Measurements from ENCODE around the gene KIF21B.

The KIF21B gene

DNA sequence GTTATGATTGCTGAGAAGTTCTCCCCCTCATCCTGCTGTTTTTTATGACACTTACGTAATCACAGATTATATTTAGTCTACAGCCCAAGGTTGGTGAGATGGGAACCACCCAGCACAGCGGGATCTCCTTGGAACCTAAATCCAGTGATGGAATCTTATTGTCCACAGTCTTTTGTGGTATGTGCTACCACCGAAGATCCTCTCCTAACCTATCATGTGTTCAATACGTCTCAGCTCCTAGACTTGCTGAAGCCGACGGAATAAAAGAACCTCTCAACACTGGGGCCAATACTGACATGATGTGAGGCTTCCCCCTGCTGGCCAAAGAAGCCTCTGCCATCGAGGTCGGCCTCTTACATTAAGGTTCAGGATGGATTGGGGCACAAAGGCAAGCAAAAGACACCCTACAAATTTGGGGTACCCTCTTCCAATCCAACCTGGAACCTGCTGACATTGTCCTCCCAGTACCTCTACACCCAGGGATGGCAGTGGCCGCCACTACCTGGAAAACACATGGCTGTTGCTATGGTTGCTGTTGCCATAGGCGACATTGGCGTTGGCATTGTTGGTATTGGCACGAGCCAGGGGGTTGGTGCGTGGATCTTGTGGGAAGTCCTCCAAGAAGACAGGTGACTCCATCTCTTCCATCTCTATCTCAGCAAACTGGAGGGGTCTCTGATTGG is 19.4 kb upstream of the KIF21B start:
- DNase-seq (ENCODE audit: low spot score): peak; percentile 74

DNA sequence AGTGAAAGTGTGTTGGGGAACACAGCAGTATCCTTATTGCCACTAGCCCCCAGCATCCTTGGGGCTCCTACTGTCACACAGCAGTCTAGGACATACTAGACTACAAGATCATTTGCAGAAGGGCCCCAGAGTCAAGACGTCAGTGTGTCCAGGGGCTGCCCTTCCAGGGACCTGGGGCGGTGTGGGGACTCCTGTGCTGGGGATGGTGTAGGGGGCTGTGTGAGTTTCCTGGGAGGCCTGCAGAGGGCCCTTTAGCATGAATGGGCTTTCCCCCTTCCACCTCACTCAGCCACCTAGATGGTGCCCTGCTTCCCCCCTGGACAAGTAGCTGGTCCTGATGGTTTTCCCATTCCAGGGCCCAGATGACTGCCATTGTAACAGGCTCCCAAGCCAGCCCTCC is 17.5 kb upstream of the KIF21B start:
- no peak for DNase-seq (ENCODE audit: low spot score)

DNA sequence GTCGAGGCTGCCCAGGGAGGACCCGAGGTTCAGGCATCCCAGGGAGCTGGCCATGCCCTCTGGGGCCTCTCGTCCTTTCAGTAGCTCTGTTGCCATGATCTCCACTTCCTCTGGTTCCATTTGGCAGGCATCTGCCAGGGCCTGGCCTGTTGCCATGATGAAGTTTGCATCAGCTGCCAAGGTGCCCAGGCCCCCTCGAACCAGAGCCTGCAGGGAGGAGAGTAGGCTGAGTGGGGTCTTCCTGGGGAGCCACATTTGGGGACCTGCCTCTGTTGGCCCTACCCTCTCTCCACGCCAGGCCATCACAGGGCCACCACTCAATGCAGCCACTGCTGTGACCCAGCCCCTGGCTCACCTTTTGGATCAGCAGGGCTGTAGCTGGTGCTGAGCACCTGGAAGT is 16.4 kb upstream of the KIF21B start:
- DNase-seq (ENCODE audit: low spot score): no peak

DNA sequence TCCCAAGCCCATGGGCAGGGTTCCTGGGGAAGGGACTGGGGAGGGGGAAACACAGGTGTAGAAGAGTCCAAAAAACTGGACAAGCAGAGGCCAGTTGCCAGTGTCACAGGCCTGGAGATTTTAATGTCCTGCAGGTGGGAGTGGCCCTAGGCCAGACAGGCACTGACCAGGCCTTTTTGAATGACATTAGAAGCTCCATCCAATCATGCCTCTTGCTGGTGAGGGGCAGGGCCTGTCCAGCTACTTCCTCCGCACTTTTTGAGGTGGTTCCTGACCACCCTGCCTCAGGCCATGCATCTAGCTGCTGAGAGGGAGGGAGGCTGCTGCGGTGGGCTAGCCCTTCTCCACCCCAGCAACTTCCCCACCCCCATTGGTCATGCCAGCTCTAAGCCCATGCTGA is 15.9 kb upstream of the KIF21B start:
- DNase-seq (ENCODE audit: low spot score): no peak

DNA sequence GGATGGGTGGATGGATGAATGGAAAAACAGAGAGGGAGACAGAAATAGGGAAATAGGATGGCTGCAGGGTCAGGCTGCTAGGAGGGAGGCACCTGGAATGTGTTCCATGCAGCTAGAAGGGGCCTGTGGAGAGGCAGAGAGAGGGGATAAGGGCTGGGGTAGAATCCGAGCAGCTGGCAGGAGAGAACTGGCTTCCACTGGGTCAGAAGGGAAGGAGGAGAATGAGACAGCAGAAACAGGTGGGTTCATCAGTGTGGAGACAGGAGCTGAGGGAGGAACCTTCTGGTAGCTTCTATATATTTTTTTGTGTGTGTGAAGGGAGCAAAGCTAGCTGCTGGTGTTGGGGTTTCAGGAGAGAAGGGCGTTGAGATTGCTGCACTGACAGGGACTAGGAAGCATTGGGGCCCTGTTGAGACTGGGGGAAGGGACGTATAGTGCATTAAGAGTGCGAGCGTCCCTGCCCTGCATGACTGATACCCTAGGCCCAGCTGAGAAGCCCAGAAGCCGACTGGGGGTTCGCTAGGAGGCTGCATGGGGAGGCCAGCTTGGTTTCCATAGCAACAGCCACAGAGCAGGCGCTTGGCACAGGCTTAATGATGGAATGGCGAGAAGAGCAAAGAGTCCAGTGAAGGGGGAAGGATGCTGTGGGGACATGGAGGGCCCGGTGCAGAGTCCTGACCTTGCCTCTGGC is 14.8 kb upstream of the KIF21B start:
- no peak for DNase-seq (ENCODE audit: low spot score)

DNA sequence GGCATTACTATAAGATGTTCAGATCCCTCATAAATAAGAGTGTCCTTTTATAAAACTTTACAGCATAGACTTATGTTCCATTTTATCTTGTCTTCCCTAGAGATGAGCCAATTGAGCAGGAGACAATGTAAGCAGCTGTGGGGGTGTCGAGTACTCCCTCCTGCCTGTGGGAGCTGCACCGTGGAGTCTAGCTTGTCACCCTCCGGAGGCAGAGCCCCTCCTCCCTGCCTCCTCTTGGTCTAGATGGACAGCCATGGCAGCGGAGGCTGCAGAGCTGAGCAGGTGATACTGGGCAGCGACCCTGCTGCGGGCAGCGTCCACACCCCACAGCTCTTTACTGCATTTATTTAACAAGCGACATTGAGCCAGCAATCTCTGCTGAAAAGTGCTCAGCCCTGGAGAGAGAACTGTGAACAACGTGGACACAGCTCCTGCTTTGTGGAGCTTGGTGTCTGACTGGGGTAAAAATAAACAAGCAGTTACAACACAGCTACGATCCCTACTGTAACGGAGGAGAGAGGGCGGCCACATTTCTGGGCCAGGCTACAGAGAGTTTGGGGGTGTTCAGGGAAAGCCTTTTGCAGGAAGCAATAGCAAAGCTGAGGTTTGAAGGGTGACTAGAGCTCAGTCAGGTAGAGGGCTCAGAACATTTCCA is 12.8 kb upstream of the KIF21B start:
- DNase-seq (ENCODE audit: low spot score): no peak

DNA sequence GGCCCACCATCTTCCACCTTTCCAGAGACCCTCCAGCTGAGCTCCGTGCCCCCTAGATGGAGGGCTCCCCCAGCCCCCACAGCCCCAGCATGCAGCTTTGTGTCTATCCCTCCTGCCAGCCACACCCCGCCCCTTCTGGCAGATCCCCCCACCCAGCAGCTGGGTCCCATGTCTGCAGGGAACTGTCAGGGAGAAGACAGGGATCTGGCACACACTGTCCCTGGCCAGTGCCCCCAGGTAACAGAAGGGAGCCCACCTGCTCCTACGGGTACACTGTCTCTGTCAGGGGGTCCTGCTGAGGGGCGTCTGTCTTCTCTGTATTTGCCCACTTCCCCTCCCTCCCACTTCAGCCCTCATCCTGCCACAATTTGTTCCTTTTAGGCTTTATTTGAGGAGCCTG is 11.2 kb upstream of the KIF21B start:
- DNase-seq (ENCODE audit: low spot score): no peak

DNA sequence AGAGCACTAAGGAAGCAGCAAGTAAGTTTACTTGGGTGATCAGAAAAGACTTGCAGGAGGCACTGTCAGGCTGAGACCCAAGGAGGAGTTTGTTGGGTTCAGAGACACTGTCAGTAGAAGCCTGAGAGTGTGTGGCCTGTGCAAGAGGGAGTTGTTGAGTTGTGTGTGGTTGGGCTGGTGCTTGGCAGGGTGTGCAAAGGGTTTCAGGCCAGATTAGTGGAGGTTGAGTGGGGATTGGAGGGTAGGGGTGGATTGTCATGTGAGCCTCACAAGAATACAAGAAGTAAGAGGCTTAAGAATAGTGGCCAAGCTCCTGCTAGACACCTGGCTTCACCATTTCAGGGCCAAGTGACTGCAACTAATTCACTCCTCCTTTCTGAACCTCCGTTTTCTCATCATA is 8.9 kb upstream of the KIF21B start:
- no peak for DNase-seq (ENCODE audit: low spot score)

DNA sequence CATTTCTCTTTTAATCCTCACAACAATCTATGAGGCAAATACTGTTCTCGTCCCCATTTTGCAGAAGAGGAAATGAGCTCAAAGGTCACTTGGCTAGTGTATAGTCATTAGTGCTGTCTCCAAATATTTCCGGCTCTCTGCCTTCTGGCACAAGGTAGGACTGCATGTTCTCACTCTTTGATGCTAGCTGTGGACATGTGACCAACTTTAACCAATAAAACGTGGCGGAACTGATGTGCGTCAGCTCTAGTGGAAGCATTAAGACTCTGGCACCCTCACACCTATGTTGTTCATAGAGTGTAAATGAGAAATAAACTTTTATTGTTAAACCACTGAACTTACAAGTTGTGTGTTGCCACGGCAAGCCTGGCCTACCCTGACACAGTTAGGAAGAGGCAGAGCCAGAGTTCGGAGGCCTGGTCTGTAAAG is 5.0 kb upstream of the KIF21B start:
- DNase-seq (ENCODE audit: low spot score): no peak

DNA sequence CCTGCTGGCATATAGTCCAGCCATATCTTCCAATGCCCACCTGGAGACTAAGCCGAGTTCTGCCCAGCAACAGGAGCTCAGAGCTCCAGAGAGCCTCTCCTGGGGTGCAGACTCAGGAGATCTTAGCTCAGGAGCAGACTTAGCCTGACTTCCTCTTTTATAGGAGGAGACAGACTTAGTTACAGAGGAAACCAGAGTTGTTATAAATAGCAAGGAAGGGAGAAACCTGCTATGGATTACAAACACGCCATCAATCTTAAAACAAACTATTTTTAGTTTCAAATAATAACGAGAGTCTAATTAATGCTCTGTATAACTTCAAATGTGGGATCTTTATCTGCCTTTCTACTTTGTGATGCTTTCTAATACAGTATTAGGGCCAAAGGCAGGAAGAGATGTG is 3.3 kb upstream of the KIF21B start:
- no peak for DNase-seq (ENCODE audit: low spot score)

DNA sequence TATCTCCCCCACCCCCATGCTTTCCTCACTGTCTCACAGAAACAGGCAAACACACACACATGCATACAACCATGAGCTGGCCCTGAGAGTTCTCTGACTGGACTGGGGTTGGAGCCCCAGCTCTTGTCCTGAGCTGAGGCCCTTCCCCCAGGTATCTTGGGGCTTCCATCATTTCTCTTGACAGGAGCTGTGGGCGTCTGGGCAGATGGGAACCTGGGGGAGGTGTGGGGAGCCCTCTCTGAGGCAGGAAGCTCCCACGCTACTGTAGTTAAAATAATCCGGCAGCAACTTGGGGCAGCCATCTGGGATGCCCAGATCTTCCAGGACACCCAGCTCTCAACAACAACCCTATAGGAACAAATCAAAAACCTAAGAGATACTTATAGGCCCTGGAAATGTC is 2.7 kb upstream of the KIF21B start:
- no peak for DNase-seq (ENCODE audit: low spot score)

DNA sequence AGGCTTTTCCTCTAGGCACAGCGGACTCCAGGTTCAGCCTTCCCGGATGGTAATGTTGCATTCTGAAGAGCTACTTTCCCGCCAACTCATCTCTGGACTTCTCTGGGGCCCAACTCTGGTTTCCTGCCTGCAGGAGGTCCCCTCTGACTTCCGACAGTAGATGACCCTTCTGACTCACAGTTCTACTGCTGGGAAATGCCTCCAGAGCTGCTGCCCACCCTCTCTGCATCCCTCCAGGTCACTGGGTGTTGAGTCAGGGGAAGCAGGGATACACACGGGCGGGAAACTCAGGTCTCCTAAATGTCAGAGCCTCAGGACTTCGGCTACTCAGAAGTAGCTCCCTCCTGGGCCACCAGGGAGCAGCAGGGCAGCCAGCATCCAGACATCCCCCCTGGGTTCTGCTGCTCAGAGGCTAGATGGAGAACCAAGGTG is 2.1 kb upstream of the KIF21B start:
- DNase-seq (ENCODE audit: low spot score): no peak

DNA sequence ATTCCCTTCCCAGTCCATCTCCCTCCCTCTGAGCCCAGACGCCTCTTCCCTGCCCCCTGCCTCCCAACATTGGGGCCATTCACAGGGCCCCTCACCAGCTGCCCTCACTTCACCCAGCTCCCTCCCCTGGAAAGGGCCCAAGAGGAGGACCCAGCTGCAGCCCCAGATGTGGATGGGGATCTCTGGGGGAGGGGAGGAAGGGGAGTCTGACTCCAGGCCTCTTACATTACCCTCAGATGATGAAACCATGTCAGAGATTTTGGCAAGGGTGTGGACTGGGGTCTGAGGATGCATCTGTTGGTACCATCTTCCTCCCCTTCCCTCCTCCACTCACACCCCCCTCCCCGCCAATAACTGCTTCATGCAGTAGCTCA is 1.1 kb upstream of the KIF21B start:
- no peak for DNase-seq (ENCODE audit: low spot score)

DNA sequence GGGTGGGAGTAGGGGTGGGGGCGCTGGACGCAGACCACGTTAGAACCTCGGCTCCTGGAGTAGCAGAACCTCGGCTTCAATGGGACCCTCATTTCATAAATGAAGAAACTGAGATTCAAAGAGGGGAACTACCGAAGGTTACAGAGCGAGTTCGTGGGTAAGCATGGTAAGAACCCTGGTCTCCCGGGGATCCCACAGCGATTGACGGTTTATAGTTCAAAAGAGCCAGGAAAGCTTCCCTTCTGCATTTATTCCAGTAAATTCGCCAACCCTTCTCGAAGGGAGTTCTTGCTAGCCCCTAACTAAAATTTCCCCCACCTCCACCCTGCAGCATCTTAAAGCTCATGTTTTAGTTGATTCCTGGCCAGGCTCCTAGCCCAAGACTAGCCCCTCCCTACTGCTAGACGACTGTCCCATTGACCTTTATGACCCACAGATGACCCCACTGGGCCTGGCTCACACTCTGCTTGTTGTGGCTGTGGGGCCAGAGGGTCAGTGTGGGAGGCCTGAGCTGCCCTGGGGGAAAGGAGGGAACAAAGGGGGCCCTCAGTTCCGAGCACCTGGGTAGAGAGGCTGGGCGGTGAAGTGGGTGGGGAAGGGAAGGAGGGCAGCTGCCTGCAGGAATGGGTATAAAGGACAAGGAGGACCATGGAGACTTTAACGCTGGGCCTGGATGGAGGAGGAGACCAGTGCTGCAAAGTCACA is 558 bp upstream of the KIF21B start:
- no peak for DNase-seq (ENCODE audit: low spot score)

DNA sequence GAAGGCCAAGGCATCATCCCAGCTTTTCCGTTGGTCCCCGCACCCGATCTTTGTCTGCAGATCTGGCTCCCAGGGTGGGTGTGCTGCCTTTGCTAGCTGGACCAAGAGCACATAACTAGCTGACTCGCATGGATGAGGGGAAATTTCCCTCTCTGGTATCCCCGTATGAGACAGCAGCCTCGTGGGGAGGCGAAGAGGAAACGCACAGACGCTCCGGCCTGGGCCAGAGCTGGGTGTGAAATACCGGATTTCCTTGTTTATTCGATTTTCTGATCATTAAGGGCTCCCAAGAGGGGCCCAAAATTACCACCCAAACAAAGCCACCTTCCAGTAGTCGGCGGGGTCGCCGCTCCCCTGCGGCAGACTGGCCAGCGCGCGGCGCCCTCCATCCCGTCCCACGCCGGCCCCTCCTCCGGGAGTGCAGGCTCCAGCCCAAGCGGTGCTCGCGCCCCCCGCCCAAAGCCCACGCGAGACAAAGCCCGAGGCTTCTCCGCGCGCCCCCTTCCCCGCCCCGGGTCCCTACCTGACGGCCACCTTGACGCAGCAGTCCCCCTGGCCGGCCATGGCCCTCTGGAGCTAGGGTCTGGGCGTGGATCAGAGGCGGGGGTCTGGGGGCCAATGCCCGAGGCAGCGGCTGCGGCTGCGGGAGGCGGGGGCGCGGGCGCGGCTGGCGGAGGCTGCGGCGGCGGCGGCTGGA is 546 bp downstream of the KIF21B start:
- peak; percentile 42 for DNase-seq (ENCODE audit: low spot score)

DNA sequence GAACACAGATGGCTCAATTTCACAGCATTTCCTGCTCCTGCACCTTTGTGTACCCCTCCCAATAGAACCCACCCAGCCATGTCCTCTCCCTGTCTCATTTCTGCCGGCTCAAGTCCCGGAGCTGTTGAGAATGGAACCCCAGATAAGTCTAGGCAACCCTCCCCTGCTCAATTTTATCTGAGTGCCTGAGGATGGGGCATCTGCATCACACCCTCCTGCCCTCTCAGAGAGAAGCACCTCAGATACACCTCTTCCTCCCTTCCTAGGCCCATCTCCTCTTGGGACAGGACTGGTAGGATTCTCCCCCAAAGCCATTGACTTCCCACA is 1.1 kb downstream of the KIF21B start:
- no peak for DNase-seq (ENCODE audit: low spot score)

DNA sequence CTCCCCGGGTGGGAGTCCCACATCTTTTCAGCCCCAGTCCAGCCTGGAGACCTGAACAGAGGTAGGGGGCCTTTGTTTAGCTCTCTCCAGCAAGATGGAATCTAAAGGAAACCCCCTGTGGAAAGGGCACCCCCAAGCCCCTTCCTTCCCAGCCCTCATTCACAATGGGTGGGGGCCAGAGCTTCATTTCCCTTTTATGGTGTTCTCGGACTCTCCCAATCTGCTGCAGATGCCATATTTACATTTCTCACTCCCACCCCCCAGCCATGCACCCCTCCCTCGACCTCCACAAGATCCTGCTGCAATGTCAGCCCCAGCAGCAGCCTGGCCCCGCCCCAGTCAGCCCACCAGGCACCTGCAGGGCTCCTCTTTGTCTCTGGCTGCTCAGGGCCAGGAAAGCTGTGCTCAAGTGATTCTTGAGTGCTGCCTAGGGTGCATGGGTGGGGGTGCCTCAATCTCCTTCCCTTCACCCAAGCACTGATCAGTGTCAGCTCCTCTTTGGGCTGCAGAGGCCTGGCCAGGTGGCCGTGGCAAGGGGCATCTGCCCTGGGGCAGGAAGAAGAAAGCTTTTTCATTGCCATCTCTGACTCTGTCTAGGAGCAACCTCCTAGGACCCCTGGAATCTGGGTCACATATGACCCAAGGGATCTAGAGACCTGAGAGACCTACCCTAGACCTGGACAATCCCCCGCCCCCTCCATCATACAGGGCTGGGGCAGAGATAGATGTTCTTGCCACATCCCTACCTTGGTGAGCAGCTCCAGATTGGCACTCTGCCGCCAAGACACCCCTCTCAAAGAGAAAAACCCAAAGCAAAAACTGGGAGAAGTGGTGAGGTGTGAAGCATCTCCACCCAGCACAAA is 1.7 kb downstream of the KIF21B start:
- peak; percentile 10 for DNase-seq (ENCODE audit: low spot score)

DNA sequence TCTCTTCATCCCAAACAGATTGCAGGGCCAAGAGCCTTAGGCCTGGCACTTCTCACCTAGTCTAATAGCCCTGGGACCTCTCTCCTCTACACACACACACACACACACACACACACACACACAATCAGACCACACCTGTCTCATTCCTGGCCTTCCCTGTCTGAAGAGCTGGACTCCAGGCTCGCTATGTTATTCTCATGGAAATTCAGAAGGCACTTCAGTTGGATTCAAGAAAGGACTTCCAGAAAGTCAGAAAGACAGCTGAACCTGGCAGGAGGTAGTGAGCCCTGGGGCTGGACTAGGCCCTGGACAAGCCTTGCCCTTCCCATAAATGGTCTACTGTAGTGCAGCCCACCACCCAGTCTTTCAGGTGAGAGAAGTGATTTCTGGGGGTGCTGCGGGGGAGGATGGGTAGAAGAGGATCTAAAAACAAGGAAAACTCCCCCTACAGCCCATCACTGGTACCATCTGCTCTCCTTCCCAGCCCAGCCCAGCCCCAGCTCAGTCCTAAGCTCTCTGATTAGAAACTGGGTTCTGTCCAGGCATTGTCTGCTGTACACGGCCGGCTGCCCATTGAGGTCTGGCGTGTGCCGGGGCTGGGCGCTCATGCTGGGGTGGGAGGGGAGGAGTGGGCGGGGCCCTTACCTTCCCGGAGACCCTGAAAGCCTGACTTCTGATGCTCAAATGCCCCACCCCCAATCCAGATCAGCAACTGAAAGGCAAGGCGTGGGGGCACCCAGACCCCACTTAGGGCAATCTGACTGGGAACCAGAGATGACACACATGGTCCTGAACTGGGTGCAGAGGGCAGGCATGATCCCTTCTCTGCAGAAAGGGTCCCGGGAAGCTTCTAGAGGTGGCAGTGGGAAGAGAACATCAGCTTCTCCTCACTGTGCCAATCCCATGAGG is 2.5 kb downstream of the KIF21B start:
- peak; percentile 29 for DNase-seq (ENCODE audit: low spot score)

DNA sequence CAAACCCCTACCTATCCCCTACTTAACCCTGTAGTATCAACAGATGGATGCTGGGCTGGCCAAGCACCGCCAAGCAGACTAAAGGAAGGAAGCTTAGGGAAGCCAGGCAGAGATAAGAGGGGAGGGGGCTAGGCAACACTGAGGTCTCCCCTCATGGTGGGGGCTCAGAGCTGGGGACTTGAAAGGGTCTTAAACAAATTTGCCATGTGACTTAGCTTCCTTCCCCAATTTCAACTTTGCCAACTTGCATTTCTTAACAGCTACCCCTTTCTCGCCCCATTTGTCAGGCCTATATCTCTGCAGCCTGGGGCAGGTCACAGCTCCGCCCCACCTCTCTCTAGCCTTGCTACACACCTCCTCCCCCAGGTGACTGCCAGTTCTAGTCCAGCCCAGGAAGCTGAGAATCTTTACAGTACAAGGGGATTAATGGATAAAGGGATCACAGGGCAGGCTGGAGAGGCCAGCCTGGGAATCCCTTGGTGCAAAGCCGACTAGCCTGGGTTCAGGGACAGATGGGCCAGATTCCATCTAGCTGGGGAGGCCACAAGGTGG is 3.4 kb downstream of the KIF21B start:
- peak; percentile 39 for DNase-seq (ENCODE audit: low spot score)

Measured in CD4-positive, alpha-beta T cell treated with Interleukin-15 for 4 hours (primary cell).